ENCODE measurements around the gene ARF1.
A peak's percentile ranks its signal among the peaks of the same experiment; 100 is the strongest.

ARF1 gene

DNA sequence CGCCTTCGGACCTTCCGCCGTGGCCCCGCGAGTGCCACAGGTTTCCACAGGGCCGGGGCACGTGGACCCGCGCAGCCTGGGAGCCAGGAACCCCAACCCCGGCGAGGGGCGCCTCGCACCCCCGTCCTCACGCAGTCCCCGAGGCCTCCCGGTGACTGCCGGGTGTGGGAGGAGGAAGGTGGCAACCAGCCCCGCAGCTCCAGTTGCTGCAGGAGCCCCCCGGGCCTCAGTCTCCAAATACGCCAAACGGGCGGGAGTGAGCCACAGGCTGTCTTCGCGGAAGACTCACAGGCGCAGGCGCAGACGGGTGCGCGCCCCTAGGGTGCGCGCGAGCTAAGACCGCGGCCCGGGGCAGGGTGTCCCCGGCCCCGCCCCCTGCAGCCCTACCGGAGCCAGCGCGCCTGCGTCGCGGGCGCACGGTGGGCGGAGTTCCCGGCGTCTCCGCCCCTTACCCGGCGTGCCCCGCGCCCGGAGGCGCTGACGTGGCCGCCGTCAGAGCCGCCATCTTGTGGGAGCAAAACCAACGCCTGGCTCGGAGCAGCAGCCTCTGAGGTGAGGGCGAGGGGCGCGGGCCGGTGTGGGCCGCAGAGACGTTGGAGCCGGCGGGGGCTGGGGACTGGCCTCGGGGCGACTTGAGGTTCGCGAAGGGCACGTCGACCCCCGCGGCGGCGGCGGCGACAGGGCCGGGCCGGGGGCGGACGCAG lies at the start of gene ARF1:
Gene ARF1 (plus strand): TSS at position 495 of the 704 bp plus-strand sequence. CDS start 14,407 bp downstream, outside the sequence.
- DNase-seq (ENCODE audit: low spot score), result peak; percentile 96

DNA sequence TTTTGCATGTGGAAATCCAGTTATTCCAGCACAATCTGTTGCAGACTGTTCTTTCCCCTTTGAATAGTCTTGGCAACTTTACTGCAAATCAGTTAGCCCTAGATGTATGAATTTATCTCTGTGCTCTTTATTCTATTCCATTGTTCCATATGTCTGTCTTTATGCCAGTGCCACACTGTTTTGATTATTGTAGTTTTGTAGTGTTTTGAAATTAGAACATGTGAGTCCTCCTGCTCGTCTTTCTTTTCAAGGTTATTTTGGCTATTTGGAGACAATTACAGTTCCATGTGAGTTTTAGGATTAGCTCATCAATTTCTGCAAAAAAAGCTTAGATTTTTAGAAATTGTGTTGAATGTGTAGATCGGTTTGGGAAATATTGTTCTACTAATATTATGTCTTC lies 49.1 kb upstream of the ARF1 start:
- no peak for DNase-seq (ENCODE audit: low spot score)

DNA sequence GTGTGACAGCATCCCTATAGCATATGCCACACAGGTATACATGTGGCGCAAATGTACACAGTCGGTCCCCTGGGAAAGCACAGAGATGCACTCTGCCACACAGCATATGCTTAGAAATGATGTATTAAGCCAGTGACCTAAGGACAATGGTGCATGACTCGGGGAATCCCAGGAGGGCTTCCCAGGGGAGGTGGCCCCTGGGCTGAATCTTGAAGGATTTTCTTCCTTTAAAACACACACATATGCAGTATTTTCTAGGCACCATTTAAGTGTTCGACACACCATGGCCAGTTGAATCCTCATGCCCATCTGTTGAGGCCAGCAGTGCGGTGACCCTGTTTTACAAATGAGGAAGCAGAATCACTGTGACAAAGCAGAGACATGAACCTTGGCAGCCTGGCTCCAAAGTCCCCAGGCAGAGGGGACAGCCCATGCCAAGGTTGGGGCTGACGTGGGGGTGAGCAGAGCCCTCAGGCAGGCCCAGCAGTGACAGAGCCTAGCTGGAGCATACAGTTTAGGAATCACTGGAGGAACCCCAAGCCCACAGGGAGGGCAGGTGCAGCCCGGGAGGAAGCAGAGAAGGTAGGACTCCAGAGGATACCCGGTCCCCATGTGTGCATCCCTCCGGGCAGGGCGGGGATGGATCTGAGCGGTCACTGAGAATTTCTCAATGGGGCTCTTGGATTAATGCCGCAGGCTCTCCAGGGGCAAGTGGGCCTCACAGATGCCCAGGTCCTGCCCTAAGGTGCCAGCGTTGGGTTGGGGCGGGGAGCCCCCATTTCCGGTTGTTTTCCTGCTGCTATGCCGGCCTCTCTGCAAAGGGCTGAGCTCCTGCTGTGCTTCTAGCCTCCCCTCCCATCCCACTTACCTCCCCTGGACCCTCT lies 47.3 kb upstream of the ARF1 start:
- DNase-seq (ENCODE audit: low spot score), result peak; percentile 48

DNA sequence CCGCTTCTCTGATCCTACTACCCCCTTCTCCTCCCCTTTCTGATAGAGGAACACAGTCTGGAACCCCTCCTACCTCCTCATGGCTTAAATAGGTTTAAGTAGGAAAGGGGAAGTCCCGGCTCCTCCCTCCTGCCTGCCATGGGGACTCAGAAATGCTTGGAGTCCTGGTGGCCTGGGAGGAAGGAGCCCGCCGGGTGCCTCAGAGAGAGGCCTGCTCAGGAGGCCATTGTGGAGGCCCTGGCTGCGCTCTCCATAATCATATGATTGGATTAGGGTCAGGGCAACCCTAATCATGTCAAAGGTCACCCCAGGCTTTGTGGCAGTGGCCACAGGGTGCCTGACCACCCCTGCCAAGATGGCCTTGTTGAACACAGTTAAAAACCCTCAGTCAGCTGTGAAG lies 46.7 kb upstream of the ARF1 start:
- DNase-seq (ENCODE audit: low spot score), result peak; percentile 23

DNA sequence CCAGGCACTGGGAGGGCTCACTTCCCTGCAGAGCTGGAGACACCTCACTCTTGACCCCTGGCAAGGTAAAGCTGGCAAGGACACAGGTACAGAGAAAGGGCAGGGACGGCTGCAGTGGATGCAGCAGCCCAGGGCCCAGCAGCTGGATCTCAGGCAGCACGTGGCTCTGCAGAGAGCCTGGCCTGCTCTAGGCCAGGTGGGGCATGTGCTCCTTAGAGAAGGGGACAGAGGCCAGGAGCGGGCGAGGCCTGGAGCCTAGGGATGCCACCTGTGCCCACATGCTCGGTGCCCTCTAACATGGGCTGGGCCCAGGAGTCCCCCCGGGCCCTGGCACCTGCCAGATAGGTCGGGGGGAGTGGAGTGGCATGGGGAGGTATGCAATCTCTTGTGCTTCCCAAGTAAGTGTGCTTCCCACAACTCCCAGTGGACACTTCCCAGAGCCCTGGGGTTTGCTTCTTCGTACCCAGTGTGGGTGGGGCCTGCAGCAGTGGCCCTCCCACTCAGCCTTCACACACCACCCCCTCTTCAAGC lies 45.7 kb upstream of the ARF1 start:
- DNase-seq (ENCODE audit: low spot score), result peak; percentile 41

DNA sequence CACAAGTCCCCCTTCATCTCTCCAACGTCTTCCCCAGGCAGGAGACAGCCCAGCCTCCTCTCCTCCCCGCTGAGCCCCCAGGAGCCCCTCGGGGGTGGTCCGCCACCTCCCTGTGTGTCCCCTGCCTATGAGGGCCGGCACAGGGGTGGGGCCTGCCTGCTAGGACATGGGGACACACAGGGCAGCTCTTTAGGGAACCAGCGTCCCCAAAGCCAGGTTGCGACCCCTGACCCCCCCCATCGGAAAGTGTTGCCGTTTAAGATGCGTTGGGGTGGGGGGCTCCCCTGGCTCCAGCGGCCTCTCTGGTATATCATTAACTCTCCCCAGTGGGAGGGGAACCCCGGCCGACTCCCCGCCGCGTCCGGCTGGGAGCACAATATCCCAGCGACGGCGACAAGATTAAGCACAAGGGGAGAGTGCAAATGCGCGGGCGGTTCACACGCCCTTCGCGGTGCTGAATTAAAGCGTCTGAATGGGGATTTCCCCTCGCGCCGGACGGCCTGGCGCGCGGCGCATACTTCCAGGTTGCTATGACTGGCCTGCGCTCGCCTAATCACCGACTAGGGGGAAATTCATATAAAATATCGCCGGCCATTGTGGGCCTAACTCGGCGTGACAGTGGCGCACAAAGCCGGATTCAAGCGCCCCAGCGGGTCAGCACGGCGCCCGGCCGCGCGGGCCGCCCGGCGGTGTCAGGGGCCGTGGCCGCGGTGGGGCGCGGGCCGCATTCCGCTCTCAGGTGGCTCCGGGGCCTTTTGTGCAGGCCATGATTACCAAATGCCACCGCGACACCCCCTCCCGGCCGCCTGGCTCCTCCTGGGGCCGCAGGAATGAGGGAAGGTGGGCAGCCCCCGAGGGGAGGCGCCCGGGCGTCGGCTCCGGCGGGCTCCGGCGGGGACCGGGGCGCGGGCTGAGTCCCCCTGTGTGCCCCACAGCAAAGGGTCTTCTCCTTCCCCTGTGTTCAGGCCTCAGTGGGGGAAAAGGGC lies 44.8 kb upstream of the ARF1 start:
- DNase-seq (ENCODE audit: low spot score), result peak; percentile 58

DNA sequence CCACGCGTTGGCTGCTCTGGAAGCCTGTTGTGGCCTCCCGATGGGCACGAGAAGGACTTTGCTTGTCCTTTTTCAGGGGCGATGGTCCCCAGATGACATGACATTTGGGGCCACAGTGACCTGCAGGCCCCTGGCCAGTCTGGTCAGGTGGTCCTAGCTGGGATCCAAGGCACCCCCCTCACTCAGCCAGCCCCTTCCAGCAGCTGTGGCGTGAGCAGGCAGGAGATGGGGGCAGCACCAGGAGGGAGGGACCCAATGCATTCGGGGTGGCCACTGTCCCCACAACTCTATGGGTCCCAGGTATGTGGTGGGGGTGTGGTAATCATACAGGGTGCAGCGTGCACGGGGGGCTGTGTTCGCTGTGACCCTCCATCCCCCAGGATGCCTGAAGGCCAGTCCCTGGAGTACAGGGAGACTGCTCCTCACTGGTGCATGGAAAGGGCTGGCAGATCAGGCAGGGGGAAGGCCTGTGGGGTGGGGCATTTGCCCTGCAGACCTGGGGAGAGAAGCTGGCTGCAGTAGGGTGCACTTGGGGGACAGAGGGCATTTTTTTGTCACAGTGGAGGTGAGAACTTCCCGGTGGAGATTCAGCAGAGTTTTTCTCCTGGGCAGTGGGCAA lies 44.0 kb upstream of the ARF1 start:
- DNase-seq (ENCODE audit: low spot score), result peak; percentile 56

DNA sequence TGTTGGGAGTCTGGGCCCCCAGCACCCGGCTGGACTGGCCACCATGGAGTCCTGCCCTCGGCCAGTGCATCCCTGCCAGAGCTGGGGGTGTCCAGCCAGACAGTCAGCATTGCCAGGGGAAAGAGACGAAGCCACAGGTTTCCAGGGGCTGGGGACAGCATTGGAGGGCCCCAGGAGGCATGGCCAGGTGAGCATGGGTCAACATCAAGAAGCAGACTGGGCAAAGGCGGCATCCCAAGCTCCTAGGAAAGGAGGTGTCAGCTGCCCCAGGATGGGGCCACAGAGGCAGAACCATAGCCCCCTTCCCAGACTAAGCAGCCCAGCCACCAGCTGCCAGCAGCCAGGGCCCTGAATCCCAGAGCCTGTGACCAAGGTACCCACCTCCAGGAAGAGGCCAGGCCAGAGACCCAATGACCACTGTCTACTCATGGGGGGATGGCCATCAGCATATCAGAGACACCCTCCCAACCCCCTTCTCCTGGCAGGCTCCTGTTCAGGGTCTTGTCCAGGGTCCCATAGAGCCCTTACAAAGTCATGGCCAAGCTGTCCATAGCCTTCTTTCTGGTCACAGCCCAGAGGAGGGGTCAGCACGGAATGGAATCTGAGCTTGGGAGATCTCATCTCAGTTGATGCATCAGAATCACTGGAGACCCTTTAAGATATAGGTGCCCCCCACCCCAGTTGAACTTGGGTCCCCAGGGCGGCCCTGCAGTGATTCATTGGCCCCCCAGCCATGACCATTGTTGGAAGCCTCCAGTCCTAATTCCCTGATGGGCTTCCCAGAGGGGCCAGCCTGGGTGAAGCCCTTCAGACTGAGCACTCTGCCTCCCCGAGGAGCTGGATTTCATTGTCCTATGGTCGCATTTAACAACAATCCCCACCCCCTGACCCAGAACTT lies 43.3 kb upstream of the ARF1 start:
- peak; percentile 52 for DNase-seq (ENCODE audit: low spot score)

DNA sequence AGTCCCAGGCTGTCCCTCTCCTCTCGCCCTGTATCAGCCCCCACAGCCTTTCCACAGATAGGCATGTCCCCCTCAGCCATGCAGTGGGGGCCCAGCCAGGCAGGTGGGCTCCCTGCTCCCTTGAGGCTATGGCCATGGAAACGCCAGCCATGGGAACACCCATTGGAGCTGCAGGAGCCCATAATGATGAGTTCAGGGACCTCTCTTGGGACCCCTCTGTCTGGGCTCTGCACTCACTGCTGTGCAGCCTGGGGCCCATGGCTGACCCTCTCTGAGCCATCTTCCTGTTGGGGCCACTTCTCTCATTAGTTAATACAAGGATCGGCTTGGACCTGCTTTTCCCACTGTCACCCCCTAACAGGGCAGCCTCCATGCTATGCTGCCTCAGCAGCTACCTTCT lies 42.5 kb upstream of the ARF1 start:
- DNase-seq (ENCODE audit: low spot score), result peak; percentile 31

DNA sequence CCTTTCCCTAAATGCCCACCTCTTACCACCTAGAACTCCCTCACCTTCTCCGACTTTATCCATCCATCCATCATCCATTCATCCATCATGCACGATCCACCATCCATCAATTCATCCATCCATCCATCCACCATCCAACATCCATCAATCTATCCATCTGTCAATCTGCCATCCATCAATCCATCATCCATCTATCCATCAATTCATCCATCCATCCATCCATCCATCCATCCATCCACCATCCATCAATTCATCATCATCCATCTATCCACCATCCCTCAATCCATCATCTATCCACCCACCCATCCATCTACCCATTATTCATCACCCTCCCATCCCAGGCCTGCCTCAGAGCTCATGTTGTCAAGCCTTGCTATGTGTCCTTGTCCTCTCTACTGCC lies 41.2 kb upstream of the ARF1 start:
- no peak for DNase-seq (ENCODE audit: low spot score)

DNA sequence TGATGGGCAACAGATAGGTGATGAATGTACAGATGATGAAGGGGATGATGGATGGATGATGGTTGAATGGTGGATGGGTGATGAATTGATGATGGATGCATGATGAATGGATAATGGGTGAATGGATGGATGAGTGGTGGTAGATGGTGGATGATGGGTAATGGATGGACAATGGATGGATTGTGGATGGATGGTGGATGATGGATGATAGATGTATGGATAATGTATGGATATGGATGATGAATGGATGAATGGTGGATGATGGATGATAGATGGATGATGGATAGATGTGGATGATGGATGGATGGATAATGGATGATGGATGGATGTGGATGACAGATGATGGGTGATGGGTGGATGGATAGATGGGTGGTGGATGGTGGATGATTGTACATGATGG lies 40.0 kb upstream of the ARF1 start:
- DNase-seq (ENCODE audit: low spot score), result no peak

DNA sequence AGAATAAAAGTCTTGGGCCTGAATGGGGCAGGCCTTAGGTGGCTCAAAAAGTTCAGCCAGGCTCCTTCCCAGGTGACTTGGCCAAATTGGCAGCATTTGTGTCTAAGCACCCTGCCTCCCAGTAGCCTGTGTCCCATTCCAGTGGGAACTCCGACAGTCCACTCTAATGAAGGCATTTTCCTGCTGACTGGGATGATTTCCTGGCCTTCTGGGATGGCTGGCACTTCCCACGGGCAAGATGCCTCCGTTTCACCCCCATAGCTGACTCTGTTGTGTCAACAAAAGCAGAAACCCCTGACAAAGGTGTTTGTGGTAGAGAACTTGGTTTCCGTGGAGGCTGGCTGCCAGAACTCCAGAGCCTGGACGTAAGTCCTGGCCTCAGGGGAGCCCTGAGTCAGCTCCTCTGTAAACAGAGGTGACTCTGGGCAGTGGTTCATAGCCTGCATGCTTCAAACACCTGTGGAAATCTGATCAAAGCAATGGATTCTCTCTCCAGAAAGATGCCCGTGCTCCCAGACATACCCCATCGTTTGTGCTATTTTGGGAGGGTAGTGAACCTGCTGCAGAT lies 39.1 kb upstream of the ARF1 start:
- DNase-seq (ENCODE audit: low spot score), result peak; percentile 11

DNA sequence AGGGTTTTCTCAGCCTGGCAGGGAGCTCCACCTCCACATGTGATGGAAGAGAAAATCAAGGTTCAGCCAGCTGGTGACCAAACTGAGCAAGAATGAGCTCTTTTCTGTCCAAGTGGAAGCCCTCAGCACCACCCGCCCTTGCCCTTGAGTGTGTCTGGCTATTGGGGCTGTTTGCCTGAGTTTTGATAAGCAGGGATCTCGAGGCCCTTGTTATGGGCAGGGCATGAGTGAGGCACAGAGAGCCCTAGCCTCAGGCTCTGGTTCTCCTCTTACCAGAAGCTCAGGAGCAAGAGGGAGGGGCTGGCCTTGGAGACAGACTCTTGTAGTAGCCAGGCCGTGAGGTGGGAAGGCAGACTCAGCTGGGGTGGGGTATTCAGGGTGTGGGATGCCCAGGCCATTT lies 37.5 kb upstream of the ARF1 start:
- DNase-seq (ENCODE audit: low spot score), result peak; percentile 56

DNA sequence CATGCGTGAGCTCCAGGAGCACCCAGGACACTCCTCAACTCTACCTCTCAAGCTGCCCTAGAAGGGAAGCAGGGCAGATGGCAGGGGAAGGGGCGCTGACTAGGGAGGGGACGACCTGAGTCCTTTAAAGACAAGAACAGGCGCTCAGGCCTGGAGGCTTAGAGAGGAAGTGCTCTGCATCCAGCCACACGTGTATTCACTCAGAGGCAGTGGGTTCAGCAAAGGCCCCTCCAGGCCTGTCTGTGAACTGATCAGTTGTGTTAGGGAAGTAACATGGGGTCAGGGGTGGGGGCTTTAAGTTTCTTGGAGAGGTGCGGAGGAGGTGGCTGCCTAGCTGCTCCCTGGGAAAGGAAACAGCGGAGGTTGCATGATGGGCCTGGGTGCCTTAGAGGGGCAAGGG lies 37.1 kb upstream of the ARF1 start:
- DNase-seq (ENCODE audit: low spot score), result peak; percentile 34

DNA sequence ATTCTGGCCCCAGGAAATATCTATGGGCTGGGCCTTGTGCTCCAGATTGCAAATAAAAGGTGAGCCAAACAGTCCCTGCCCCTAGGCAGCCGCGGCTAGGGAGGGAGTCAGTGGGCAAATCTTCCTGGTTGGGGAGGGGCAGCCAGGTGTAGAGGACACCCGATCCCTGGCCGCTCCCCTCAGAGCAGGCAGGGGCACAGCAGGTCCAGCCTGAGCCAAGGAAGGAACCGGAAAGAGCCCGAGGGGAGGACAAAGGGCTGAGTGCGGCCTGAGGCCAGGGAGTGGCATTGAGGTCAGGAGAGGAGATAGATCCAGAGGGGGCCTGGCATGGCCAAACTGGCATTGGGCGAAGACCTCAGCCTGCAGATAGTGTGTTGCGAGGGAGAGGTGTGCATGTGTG lies 36.6 kb upstream of the ARF1 start:
- peak; percentile 50 for DNase-seq (ENCODE audit: low spot score)

DNA sequence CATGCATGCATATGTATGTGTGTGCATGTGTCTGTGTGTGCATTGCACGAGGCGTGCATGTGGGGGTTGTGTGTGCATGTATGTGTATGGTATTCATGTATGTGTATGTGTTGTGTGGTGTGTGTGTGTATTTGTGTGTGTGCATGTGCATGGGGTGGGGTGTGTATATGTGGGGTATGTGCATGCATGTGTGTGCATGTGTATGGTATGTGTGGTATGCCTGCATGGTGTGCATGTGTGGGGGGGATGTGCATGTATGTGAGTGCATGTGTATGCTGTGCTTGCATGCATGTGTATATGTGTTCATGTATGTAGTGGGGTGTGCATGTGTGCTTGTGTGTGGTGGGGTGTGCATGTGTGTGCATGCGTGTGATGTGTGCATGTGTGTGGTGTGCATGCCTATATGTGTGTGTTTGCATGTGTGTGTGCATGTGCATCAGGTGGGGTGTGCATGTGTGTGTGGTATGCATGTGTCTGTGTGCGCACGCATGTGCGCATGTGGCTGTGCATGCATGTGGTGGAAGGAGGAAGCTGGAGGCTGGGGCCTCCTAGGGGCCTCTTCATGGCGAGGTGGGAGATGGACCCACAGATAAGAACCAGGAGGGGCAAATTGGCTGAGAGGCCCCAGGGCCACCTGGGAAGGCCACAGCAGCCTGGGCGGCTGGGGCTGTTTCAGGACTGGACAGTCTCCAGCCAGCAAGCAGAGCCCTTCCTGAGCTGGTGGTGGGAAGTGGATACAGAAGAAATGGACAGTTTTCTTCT lies 35.9 kb upstream of the ARF1 start:
- peak; percentile 45 for DNase-seq (ENCODE audit: low spot score)

DNA sequence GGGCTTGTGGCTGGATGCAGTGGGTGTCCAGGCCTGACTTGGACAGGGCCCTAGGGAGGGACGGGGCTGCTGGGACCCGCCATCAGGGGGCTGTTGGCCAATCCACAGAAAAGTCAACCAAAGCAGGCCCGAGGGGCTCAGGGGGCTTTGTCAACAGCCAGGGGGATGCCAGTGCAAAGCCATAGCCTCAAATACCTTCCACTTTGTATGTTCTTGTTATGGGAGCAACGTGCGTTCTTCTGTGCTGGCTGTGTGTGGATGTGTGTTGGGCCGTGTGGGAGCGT lies 35.4 kb upstream of the ARF1 start:
- peak; percentile 26 for DNase-seq (ENCODE audit: low spot score)

DNA sequence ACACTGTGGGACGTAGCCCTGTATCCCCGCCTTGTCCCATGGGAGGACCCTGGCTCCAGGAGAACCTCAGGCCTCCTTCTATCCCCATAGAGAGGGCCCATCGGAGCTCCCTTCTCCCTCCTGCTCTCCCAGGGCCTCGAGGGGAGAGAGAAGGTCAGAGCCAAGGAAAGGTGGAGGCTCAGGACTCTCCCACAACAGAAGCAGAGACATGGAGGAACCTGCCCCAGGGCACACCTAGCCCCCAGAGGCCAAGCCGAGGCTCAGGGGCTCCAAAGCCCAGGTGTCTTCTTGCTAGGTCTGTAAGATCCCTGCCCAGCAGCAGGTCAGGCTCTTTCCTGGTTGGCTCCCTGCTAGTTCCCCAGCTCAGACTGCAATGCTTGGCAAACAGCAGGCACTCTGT lies 34.4 kb upstream of the ARF1 start:
- peak; percentile 44 for DNase-seq (ENCODE audit: low spot score)

DNA sequence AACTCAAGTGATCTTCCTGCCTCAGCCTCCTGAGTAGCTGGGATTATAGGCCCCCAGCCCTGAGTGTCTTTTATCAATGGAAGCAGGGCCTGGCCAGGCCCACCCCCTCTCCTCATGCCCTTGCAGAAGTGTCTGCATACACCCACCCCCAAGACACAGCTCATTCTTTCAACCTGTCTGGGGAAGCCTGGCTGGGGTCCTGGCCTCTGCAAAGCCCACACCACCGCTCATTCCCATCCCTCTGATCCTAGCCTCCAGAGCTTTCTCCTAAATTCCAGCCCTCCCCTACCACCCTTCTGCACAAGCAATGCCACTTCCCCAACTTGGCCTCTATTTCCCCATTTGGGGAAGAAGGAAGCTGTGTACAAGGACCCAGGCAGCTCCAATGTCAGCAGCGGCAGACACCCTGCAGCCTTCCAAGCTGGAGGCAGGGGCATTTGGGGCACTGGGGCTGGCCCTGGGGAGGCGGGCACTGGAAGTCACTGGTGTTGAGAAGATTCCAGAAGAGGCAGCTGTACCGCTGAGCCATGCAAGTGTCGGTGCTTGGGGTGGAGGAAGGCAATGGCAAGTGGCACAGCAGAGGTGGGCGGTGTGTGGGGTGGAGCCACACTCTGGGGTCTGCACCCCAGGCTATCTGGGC lies 33.7 kb upstream of the ARF1 start:
- DNase-seq (ENCODE audit: low spot score), result peak; percentile 46
